Left forelimb (tissue), 1 donor: ENCODE data around the gene CCM2.

Experiments
- DNase-seq: peaks from one replicate; pipeline ENCODE4 v3.0.0-alpha.2; 2018; ENCODE audit warnings: low spot score

Gene CCM2

DNA sequence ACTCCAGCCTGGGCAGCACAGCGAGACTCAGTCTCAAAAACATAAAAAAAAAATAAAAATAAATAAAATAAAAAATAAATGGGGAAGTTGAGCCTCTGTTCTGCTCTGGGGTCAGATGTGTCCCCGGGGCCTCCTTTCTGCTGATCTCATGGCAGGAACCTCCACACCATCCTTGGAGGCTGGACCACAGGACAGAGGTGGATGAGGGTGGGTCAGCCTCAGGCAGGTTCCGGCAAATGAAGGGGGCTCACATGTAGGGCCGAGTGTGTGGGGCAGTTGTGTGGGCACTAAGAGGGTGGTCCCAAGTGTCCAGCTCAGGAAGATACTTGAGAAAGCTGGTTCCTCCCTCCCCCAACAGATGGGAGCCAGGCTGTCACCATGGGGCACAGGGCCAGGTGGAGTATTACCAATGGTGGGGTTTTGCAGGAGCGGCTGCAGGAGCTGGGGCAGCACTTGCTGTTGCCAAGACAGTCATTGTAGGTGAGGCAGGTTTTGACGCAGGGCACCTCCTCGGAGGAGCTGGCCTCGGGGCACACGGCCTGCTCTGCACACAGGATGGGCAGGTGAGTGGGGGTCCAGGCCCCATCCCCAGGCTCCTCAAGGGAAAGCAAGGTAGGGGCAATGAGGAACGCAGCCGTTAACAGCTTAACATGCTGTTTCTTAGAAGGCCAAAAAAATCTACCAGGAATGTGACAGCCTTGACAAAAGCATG is 125.3 kb downstream of the CCM2 start:
- DNase-seq, result no peak
